Measurements from ENCODE around the gene LMLN.
"Not testable (repeated sequence)": the region's sequence is repeated elsewhere in the genome, so short reads cannot be mapped to it uniquely, and the experiment has no call there.

GRCh38 chr3:197958848-197959247, 1.2 kb upstream of the LMLN start:
- not testable (repeated sequence) for TF ChIP-seq POLR2A, CTCF, POLR2AphosphoS5 (IDR thresholded peaks at IDR 0.05)
